ENCODE results near the gene NPIPA3.
"Not testable (repeated sequence)": the region's sequence is repeated elsewhere in the genome, so short reads cannot be mapped to it uniquely, and the experiment has no call there.

The NPIPA3 gene

DNA sequence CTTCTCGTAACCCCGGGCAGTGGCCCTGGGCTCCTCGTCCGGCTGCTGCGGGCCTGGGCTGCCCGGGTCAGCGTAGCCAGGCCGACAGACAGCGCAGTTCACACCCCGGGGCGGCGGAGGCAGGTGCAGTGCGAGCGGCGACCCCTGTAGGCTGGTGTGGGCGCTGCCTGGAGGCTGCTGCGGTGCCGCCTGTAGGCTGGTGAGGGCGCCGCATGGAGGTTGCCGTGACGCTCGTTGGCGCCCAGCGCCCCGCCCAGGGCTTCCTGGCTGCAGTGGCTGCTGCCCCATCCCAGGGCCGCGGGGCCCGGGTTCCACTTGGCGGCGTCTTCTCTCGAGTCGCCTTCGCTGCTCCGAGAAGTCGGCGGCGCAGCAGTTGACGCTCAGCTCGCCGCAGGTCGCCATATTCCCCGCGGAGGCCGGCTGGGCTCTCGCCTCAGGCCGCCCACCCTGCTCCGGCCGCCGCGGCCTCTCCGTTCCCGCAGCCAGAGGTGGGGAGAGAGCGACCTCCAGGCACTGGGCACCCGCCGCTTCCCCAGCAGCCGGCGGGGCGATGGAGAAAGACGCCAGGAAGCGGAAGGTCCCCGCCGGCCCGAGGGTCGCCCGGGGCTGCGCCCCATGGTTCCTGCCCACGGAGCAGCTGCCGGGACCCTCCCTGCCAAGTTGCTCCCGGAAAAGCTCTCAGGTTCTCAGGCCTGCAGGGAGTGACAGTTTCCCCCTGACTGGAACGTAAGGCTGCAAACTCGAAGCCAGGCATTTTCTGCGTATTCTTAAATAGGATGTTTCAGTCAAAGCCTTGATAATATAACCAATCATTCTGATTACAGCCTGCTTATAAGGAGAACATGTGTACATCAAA, at the start of gene NPIPA3:
Gene NPIPA3 (plus strand): TSS at position 256 of the 856 bp plus-strand sequence. CDS start 5,533 bp downstream, outside the sequence.
- not testable (repeated sequence) for DNase-seq (ENCODE audit: low spot score); H3K27ac Mint-ChIP-seq; H3K9me3 Mint-ChIP-seq; H3K4me3 Mint-ChIP-seq; H3K4me1 Mint-ChIP-seq (ENCODE audit: low read depth); H3K36me3 Mint-ChIP-seq (ENCODE audit: low read depth); H3K27me3 Mint-ChIP-seq (ENCODE audit: low read depth)

DNA sequence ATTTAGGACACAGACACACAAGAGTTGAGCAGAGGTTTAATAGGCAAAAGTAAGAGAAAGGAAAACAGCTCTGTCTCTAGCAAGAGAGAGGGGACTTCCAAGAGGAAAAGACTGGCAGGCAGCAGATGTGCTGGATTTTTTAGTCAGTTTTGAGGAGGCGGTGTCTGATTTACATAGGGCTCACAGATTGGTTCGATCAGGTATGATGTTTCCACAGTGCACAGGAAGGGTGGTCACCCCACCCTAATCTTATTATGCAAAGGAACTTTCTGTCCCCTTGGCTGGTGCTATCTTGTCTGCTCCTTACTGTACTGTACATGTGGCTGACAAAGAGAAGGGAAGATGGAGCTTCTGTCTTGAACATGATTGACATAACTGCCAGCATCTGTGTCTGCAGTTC, 45.1 kb upstream of the NPIPA3 start:
- no peak for DNase-seq (ENCODE audit: low spot score)
- Mint-ChIP-seq H3K36me3 (ENCODE audit: low read depth) (peaks cover 47% of the 10 kb centered on the region), H3K4me3 (no peak overlapping the region), H3K27ac (peak overlapping the region; percentile 50), H3K27me3 (ENCODE audit: low read depth) (no peaks in the 10 kb centered on the region), H3K4me1 (ENCODE audit: low read depth) (peaks cover 4% of the 10 kb centered on the region), H3K9me3 (no peaks in the 10 kb centered on the region)

DNA sequence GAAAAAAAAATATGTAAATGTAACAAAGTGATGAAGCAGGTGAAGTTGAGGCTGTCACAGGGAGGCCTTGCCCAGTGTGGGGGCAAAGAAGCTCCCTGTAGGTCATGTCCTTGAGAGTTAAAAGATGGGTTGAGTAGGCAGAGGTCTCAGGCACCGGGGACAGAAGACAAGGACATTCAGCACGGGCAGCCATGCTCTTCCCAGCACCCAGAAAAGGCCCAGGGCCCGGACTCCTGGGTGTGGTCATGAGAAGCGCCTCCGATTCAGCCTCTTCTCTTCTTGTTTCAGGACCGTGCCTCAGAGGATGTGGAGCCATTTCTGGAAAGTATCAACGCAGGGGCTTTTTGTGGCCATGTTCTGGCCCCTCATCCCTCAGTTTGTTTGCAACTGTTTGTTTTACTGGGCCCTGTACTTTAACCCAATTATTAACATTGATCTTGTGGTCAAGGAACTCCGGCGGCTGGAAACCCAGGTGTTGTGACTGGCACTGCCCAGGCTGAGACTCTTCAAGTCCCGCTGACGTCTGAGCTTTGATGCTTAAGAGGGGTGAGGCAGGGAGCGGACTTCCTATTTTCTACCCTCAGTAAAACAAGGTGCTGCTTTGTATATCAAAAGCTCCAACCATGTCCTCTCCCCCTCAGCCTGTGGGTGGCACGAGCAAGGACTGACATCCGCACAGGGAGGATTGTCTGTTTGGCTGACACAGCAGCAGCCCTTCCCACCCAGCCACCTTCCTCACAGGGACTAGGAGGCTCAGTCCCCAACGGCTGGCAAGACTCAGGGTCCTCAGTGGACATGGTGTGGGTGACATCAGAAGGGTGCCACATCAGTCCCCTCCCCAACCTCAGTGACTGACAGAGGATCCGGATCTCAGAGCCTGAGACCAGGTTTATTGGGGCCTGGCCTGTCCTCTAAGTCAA, 35.6 kb upstream of the NPIPA3 start:
- no peak for DNase-seq (ENCODE audit: low spot score)
- Mint-ChIP-seq H3K4me3 (no peak overlapping the region), H3K36me3 (ENCODE audit: low read depth) (peaks cover 51% of the 10 kb centered on the region), H3K27ac (no peak overlapping the region), H3K27me3 (ENCODE audit: low read depth) (no peaks in the 10 kb centered on the region), H3K9me3 (no peaks in the 10 kb centered on the region), H3K4me1 (ENCODE audit: low read depth) (peaks cover 4% of the 10 kb centered on the region)

DNA sequence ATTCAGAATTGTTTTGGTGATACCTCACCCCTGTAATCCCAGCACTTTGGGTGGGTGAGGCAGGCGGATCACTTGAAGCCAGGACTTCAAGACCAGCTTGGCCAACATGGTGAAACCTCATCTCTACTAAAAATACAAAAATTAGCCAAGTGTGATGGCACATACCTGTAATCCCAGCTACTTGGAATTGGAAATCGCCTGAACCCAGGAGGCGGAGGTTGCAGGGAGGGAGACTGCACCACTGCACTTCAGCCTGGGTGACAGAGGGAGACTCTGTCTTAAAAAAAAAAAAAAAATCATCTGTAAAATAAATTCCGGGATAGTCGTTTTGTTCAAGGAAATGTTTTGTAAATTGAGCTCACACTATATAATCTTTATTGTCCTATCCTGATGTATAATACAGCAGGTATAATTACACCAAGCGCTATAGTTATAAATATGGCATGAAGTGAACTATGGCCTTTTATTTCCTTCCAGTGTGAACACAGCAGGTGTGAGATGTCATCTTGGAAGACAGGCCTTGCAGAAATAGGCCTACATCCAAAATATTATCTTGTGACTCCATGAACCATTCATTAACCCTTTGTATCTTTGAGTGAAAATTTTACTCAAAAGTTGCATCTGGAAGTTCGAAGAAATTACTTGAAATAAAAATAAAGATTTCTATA, 34.5 kb upstream of the NPIPA3 start:
- H3K4me3 Mint-ChIP-seq, result no peak overlapping the region
- H3K27me3 Mint-ChIP-seq (ENCODE audit: low read depth), result no peaks in the 10 kb centered on the region
- no peak for DNase-seq (ENCODE audit: low spot score)
- H3K4me1 Mint-ChIP-seq (ENCODE audit: low read depth), result peaks cover 6% of the 10 kb centered on the region
- H3K36me3 Mint-ChIP-seq (ENCODE audit: low read depth), result peaks cover 47% of the 10 kb centered on the region
- no peaks in the 10 kb centered on the region for H3K9me3 Mint-ChIP-seq
- no peak overlapping the region for H3K27ac Mint-ChIP-seq

DNA sequence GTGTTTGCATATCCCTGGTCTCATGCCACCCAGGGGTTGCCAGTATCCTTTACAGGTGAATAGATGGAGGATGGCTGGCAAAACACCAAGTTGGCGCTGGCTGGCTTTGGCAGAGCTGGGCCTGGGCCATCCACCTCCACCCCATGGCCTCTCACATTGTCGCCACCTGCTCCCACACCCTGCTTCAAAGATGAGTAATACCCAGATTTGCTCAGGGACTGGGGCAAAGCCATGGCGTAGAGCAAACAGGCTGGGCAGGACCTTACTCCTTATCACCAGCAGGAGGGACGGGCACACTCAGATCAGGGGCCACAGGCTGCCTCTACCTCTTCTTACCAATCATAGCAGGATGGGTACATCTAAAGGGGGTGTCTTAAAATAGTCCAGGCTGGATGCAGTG, 33.4 kb upstream of the NPIPA3 start:
- Mint-ChIP-seq H3K27ac (no peak overlapping the region), H3K9me3 (no peaks in the 10 kb centered on the region), H3K4me3 (no peak overlapping the region), H3K4me1 (ENCODE audit: low read depth) (peaks cover 6% of the 10 kb centered on the region), H3K27me3 (ENCODE audit: low read depth) (no peaks in the 10 kb centered on the region), H3K36me3 (ENCODE audit: low read depth) (peaks cover 38% of the 10 kb centered on the region)
- DNase-seq (ENCODE audit: low spot score), result no peak

DNA sequence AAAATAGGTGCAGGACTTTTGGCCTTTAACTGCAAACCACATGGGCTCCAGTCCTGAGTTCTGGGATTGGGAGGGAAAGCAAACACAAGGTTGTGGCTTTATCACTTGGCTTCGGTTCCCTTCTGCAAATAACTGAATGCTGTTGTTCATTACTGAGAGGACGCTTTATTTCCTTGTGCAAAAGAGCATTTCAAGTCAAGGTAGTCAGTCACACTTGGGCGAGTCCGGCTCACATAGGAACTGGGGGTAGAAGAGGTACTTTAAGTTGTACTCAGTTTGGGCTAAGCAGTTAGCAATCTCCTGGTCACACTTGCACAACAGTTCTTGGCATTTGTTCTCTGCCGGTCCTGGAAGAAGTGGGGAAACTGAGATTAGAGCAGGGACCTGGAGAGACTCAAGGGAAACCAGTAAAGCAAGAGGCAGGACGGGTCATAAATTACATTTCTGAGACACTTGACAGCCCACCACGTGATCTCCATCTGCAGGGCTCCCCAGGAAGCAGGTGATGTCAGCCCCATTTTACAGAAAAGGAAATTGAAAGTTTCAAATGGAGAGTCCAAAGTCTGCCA, 30.7 kb upstream of the NPIPA3 start:
- peaks cover 9% of the 10 kb centered on the region for H3K4me1 Mint-ChIP-seq (ENCODE audit: low read depth)
- H3K27ac Mint-ChIP-seq, result peak overlapping the region; percentile 7
- no peak for DNase-seq (ENCODE audit: low spot score)
- H3K27me3 Mint-ChIP-seq (ENCODE audit: low read depth), result no peaks in the 10 kb centered on the region
- H3K9me3 Mint-ChIP-seq, result peaks cover 3% of the 10 kb centered on the region
- no peak overlapping the region for H3K4me3 Mint-ChIP-seq
- H3K36me3 Mint-ChIP-seq (ENCODE audit: low read depth), result peaks cover 17% of the 10 kb centered on the region

DNA sequence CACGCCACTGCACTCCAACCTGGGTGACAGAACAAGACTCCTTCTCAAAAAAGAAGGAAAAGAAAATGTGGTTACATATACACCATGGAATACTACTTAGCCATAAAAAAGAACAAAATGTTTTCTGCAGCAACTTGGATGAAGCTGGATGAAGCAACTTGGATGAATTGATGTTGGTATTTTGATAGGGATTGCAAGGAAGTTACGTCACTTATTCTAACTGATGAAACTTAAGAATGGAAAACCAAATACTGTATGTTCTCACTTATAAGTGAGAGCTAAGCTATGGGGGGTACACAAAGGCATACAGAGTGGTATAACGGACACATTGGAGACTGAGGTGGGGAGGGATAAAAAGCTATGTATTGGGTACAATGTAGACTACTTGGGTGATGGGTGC, 26.6 kb upstream of the NPIPA3 start:
- no peak overlapping the region for H3K27ac Mint-ChIP-seq
- no peak for DNase-seq (ENCODE audit: low spot score)
- peaks cover 4% of the 10 kb centered on the region for H3K36me3 Mint-ChIP-seq (ENCODE audit: low read depth)
- H3K4me1 Mint-ChIP-seq (ENCODE audit: low read depth), result peaks cover 9% of the 10 kb centered on the region
- H3K27me3 Mint-ChIP-seq (ENCODE audit: low read depth), result peaks cover 2% of the 10 kb centered on the region
- peaks cover 3% of the 10 kb centered on the region for H3K9me3 Mint-ChIP-seq
- H3K4me3 Mint-ChIP-seq, result no peak overlapping the region

DNA sequence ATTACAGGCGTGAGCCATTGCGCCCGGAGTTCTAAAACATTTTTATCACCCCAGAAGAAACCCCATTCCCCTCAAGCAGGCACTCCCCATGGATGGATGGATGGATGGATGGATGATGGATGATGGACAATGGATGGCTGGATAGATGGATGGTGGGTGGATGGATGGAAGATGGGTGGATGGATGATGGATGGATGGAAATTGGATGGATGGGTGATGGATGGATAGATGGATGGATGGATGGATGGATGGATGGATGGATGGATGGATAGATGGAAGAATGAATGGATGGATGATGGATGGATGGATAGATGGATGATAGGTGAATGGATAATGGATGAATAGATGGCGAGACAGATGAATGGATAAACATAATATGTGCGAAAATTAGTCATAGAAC, 25.6 kb upstream of the NPIPA3 start:
- peaks cover 3% of the 10 kb centered on the region for H3K9me3 Mint-ChIP-seq
- no peak overlapping the region for H3K4me3 Mint-ChIP-seq
- DNase-seq (ENCODE audit: low spot score), result no peak
- no peak overlapping the region for H3K27ac Mint-ChIP-seq
- H3K27me3 Mint-ChIP-seq (ENCODE audit: low read depth), result peaks cover 2% of the 10 kb centered on the region
- H3K36me3 Mint-ChIP-seq (ENCODE audit: low read depth), result peaks cover under 1% of the 10 kb centered on the region
- H3K4me1 Mint-ChIP-seq (ENCODE audit: low read depth), result peaks cover 4% of the 10 kb centered on the region

DNA sequence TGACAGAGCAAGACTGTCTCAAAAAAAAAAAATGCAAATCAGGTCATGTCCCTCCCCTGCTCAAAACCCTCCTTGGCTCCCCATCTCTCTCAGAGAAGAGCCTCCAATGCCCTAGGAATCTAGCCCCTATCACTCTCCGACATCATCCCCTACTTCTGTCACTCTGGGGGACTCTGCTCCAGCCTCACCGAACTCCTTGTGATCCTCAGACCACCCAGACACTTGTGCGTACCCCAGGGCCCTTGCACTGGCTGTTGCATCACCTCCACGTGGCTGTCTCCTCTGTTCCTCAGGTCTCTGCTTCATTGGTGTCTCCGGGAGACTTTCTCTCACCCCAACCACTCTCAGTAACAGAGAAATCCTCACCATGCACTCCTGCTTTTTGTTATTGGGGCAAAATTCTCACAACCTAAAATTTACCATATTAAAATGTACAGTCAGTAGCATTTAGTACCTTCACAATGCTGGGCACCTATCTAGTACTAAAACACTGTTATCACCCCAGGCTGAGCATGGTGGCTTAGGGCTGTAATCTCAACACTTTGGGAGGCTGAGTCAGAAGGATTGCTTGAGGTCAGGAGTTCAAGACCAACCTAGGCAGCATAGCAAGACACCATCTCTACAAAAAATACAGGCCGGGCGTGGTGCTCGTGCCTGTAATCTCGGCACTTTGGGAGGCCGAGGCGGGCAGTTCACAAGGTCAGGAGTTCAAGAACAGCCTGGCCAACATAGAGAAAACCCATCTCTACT, 24.3 kb upstream of the NPIPA3 start:
- H3K9me3 Mint-ChIP-seq, result peaks cover 3% of the 10 kb centered on the region
- no peak overlapping the region for H3K4me3 Mint-ChIP-seq
- no peak for DNase-seq (ENCODE audit: low spot score)
- peaks cover 3% of the 10 kb centered on the region for H3K4me1 Mint-ChIP-seq (ENCODE audit: low read depth)
- H3K36me3 Mint-ChIP-seq (ENCODE audit: low read depth), result no peaks in the 10 kb centered on the region
- peaks cover 2% of the 10 kb centered on the region for H3K27me3 Mint-ChIP-seq (ENCODE audit: low read depth)
- H3K27ac Mint-ChIP-seq, result no peak overlapping the region

DNA sequence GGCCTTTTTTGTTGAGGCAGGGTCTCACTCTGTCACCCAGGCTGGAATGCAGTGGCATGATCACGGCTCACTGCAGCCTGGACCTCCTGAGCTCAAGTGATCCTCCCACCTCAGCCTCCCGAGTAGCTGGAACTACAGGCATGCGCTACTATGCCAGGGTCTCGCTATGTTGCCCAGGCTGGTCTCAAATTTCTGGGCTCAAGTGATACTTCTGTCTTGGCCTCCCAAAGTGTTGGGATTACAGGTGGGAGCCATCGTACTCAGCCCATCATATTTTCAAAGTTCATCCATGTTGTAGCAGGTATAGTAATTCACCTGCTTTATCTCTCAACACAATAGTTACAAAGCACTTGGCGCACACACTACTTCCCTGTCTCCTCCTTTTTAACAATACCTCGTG, 22.8 kb upstream of the NPIPA3 start:
- H3K9me3 Mint-ChIP-seq; H3K36me3 Mint-ChIP-seq (ENCODE audit: low read depth); H3K27ac Mint-ChIP-seq; H3K4me1 Mint-ChIP-seq (ENCODE audit: low read depth); H3K4me3 Mint-ChIP-seq; DNase-seq (ENCODE audit: low spot score); H3K27me3 Mint-ChIP-seq (ENCODE audit: low read depth): not testable (repeated sequence)

DNA sequence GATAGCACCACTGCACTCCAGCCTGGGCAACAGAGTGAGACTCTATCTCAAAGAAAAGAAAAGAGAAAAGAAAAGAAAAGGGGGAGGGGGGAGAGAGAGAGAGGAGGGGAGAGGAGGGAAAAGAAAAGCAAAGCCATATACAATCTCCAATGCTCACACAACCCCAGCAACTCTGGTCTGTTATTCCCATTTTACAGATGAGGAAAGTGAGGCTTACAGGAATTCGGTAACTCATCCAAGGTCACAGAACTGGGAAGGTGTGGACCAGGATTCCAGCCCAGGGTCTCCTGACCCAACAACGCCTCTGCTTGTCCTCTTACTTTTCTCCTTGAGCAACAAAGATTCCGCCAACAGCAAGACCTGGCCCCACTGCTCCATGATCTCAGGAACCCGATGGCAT, 22.1 kb upstream of the NPIPA3 start:
- Mint-ChIP-seq H3K27ac (no peak overlapping the region), H3K4me3 (no peak overlapping the region), H3K36me3 (ENCODE audit: low read depth) (no peaks in the 10 kb centered on the region), H3K4me1 (ENCODE audit: low read depth) (no peaks in the 10 kb centered on the region), H3K27me3 (ENCODE audit: low read depth) (peaks cover 2% of the 10 kb centered on the region), H3K9me3 (no peaks in the 10 kb centered on the region)
- no peak for DNase-seq (ENCODE audit: low spot score)

DNA sequence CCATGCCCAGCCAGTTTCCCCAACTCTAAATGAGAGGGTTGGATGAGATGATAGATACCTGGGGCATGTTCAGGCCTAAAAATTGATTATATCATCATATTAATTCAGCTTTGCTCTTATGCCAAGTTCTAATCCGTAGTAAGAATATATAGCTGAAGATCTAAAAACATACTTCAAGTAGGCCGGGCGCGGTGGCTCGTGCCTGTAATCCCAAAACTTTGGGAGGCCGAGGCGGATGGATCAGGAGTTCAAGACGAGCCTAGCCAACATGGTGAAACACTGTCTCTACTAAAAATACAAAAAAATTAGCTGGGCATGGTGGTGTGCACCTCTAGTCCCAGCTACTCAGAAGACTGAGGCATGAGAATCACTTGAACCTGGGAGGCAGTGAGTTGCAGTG, 21.1 kb upstream of the NPIPA3 start:
- H3K4me1 Mint-ChIP-seq (ENCODE audit: low read depth), result no peaks in the 10 kb centered on the region
- no peak overlapping the region for H3K4me3 Mint-ChIP-seq
- no peak for DNase-seq (ENCODE audit: low spot score)

More for the DNA sequence above, 21.1 kb upstream of the NPIPA3 start:
- H3K27me3 Mint-ChIP-seq (ENCODE audit: low read depth), result peaks cover 2% of the 10 kb centered on the region
- H3K27ac Mint-ChIP-seq, result no peak overlapping the region
- H3K9me3 Mint-ChIP-seq, result no peaks in the 10 kb centered on the region
- H3K36me3 Mint-ChIP-seq (ENCODE audit: low read depth), result no peaks in the 10 kb centered on the region
